Activated T-helper 1 cell treated with anti-CD3 and anti-CD28 coated beads, Interleukin-2, amount 50 U/mL, for 16 hours (primary cell): Measurements from ENCODE around the gene CHMP3.
A peak's percentile ranks its signal among the peaks of the same experiment; 100 is the strongest.
"Not testable (repeated sequence)": the region's sequence is repeated elsewhere in the genome, so short reads cannot be mapped to it uniquely, and the experiment has no call there.

Experiments used
- DNase-seq, 2 donors: peaks; one replicate each; pipeline ENCODE4 v3.0.0-alpha.2; 2020; ENCODE audit warnings: low read depth in 1 of 2, low spot score in 1 of 2

The CHMP3 gene

GRCh38 chr2:86562922-86563649, at the start of gene CHMP3:
TSS of gene CHMP3 (minus strand) at chr2:86563443. CDS start at chr2:86563348, 95 bp downstream.
- peak; percentile 86 to 94 for DNase-seq

- no peak for DNase-seq
These were observed 47.6 kb upstream of the CHMP3 start for GRCh38 chr2:86610871-86611270.

- no peak for DNase-seq
These were observed 45.7 kb upstream of the CHMP3 start for GRCh38 chr2:86608832-86609410.

GRCh38 chr2:86603905-86604304, 40.7 kb upstream of the CHMP3 start:
- DNase-seq = no peak

GRCh38 chr2:86598966-86599365, 35.7 kb upstream of the CHMP3 start:
- no peak for DNase-seq

- no peak for DNase-seq
These were observed 32.9 kb upstream of the CHMP3 start for GRCh38 chr2:86596118-86596517.

GRCh38 chr2:86593266-86593665, 30.0 kb upstream of the CHMP3 start:
- DNase-seq = no peak

GRCh38 chr2:86592547-86593230, 29.4 kb upstream of the CHMP3 start:
- DNase-seq = no peak

- not testable (repeated sequence) for DNase-seq
These were observed 26.5 kb upstream of the CHMP3 start for GRCh38 chr2:86589701-86590100.

- DNase-seq = no peak
These were observed 21.1 kb upstream of the CHMP3 start for GRCh38 chr2:86584151-86584913.

GRCh38 chr2:86580560-86580959, 17.3 kb upstream of the CHMP3 start:
- DNase-seq = no peak

GRCh38 chr2:86577817-86578456, 14.7 kb upstream of the CHMP3 start:
- DNase-seq = no peak

GRCh38 chr2:86570059-86570458, 6.8 kb upstream of the CHMP3 start:
- no peak for DNase-seq

- no peak for DNase-seq
These were observed 3.6 kb upstream of the CHMP3 start for GRCh38 chr2:86566821-86567190.

GRCh38 chr2:86566158-86566820, 3.0 kb upstream of the CHMP3 start:
- DNase-seq = no peak

- DNase-seq = no peak
These were observed 413 bp upstream of the CHMP3 start for GRCh38 chr2:86563650-86564061.

- DNase-seq = no peak
These were observed 740 bp downstream of the CHMP3 start for GRCh38 chr2:86562485-86562921.

- DNase-seq = no peak
These were observed 5.4 kb downstream of the CHMP3 start for GRCh38 chr2:86557836-86558235.

- no peak for DNase-seq
These were observed 6.7 kb downstream of the CHMP3 start for GRCh38 chr2:86556508-86556907.

- DNase-seq = no peak
These were observed 10.4 kb downstream of the CHMP3 start for GRCh38 chr2:86552889-86553288.
